ENCODE results near the gene ANAPC5. TPM values are rescaled to one million over a fixed set of nuclear protein-coding genes. Genes with fewer than 3 reads are reported as not detected.
"Not testable (repeated sequence)": the region's sequence is repeated elsewhere in the genome, so short reads cannot be mapped to it uniquely, and the experiment has no call there.

ANAPC5 gene
- total RNA-seq, 4 donors from 2014 or later, result 54.4 to 116 (median 88.8) TPM

DNA sequence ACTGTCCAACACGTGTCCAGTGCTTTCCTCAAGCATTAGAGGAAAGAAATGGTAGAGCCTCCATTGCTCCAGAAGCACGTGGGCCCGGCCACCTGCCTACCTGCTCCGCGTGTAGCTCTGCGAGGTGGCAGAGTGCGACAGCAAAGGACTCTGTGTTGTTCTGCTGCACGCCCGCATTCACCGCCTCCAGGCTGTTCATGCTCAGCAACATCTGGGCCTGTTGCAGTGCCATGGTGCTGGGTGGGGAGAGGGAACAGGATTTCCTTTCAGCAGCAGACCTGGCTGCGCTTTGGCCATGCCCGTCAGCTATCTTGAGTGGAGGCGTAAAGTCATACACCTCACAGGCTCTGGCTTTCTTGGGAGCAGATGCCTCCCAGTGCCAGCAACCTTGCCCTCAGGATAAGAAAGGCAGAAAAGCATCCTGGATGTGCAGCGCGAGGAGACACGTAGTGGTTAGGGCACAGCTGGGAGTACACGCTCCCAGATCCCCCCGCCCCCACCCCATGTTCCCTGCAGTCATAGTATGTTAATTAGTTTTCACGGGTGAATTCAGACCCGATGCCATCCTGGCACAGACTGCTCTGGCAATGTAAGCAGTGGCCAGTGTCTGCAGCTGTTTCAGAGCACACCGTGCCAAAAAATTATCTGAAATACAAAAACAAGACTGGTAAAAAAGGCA, 25.1 kb downstream of the ANAPC5 start:
- H3K27ac ChIP-seq, result no peak overlapping the region
- 63 to 89% methylated on average over 9 to 15 of the region's 21 CpGs for WGBS, 2 donors
- DNase-seq, result no peak
- intact Hi-C loops (cut with DNase I), result no loop called here
- H3K27me3 ChIP-seq, result no peaks in the 10 kb centered on the region
- no peak for TF ChIP-seq POLR2A (IDR thresholded peaks at IDR 0.05)
- TF ChIP-seq, protein P1, sequence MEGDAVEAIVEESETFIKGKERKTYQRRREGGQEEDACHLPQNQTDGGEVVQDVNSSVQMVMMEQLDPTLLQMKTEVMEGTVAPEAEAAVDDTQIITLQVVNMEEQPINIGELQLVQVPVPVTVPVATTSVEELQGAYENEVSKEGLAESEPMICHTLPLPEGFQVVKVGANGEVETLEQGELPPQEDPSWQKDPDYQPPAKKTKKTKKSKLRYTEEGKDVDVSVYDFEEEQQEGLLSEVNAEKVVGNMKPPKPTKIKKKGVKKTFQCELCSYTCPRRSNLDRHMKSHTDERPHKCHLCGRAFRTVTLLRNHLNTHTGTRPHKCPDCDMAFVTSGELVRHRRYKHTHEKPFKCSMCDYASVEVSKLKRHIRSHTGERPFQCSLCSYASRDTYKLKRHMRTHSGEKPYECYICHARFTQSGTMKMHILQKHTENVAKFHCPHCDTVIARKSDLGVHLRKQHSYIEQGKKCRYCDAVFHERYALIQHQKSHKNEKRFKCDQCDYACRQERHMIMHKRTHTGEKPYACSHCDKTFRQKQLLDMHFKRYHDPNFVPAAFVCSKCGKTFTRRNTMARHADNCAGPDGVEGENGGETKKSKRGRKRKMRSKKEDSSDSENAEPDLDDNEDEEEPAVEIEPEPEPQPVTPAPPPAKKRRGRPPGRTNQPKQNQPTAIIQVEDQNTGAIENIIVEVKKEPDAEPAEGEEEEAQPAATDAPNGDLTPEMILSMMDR (IDR thresholded peaks at IDR 0.05), result no peak
- H3K36me3 ChIP-seq, result peaks cover 15 to 100% (median 28%) of the 10 kb centered on the region in 3 donors
- H3K9me3 ChIP-seq, result no peaks in the 10 kb centered on the region
- H3K4me1 ChIP-seq, result peaks cover 0 to 10% (median 0%) of the 10 kb centered on the region in 3 donors
- no peak overlapping the region for H3K4me3 ChIP-seq

DNA sequence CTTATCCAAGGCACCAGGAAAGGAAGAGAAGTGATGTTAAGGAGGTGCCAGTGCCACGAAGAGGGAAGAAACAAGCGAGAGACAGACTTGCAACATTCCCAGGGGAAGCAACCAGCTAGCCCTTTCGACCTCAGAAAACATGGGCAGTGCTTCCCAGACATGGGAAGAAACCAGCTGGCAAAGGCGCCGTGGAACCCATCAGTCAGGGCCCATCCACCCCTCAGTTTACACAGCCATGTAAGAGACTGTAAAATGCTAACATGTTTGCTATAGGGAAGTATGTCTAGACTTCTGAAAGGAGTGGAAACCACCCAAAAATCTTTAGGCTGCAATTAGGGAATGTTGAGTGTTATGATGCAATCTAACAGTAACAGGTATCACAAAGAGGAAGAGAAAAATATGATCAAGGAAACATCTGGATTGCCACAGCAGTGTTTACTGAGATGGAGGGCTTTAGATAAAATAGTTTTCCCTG, 26.3 kb downstream of the ANAPC5 start:
- Histone ChIP-seq H3K36me3 (peaks cover 17 to 99% (median 24%) of the 10 kb centered on the region in 3 donors), H3K4me1 (peaks cover 0 to 10% (median 0%) of the 10 kb centered on the region in 3 donors)

DNA sequence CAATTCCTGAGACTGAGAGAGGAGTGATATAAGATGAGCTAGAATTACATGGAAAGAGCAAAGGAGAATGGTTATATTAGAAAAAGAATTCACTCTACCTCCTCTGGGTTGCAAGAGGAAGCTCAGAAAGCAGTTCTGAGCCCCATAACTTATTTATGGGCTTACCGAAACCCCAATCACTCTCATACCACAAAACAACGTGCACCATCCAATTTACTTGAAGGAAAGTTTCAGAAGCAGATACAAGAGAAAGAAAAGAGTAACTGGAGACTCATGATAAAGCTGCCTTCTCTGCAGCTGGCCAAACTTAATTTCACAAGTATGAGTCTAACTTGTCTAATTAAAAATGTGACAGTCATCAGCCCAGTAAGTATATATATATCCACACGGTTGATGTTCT, 28.3 kb downstream of the ANAPC5 start:
- intact Hi-C loops (cut with DNase I), result no loop called here
- DNase-seq, result no peak
- Histone ChIP-seq H3K36me3 (peaks cover 23 to 99% (median 23%) of the 10 kb centered on the region in 3 donors), H3K9me3 (no peaks in the 10 kb centered on the region), H3K27me3 (no peaks in the 10 kb centered on the region), H3K27ac (no peak overlapping the region), H3K4me1 (peaks cover 0 to 10% (median 0%) of the 10 kb centered on the region in 3 donors), H3K4me3 (no peak overlapping the region)
- WGBS, 2 donors, result 89 to 90% methylated on average over 3 of the region's 3 CpGs
- TF ChIP-seq POLR2A (IDR thresholded peaks at IDR 0.05), result no peak
- TF ChIP-seq, protein P1 (IDR thresholded peaks at IDR 0.05), result no peak

More for the DNA sequence above, 26.3 kb downstream of the ANAPC5 start:
- H3K27ac ChIP-seq, result no peak overlapping the region
- 72 to 76% methylated on average over 5 of the region's 5 CpGs for WGBS, 2 donors
- H3K27me3 ChIP-seq, result no peaks in the 10 kb centered on the region
- TF ChIP-seq POLR2A (IDR thresholded peaks at IDR 0.05), result no peak
- TF ChIP-seq, protein P1 (IDR thresholded peaks at IDR 0.05), result no peak
- DNase-seq, result no peak
- intact Hi-C loops (cut with DNase I), result no loop called here
- no peak overlapping the region for H3K4me3 ChIP-seq
- H3K9me3 ChIP-seq, result no peaks in the 10 kb centered on the region

DNA sequence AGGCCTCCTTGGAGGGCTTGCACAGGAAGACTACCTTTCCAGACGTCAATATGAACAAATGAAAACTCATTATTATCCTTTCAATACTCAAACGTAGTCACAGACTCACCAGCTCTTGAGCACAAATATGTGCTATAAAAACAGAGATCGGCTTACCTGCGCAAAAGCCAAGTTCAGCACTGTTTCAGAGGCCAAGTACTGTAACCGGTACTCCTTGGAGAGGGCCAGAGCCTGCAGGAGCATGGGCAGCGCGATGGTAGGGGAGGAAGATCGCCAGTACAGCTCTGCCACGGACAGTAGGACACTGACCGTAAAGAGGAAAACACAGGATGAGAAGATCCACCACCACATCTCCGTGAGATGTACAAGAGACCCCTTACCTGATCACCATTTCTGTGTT, 34.1 kb downstream of the ANAPC5 start:
- no peak overlapping the region for H3K4me3 ChIP-seq
- TF ChIP-seq, protein P1 (IDR thresholded peaks at IDR 0.05), result no peak
- TF ChIP-seq POLR2A (IDR thresholded peaks at IDR 0.05), result no peak
- intact Hi-C loops (cut with DNase I), result no loop called here
- no peak overlapping the region for H3K27ac ChIP-seq
- H3K27me3 ChIP-seq, result no peaks in the 10 kb centered on the region
- peaks cover 0 to 93% (median 17%) of the 10 kb centered on the region in 3 donors for H3K36me3 ChIP-seq
- H3K4me1 ChIP-seq, result no peaks in the 10 kb centered on the region
- WGBS, 2 donors, result 90 to 93% methylated on average over 10 to 11 of the region's 11 CpGs
- DNase-seq, result no peak
- no peaks in the 10 kb centered on the region for H3K9me3 ChIP-seq

DNA sequence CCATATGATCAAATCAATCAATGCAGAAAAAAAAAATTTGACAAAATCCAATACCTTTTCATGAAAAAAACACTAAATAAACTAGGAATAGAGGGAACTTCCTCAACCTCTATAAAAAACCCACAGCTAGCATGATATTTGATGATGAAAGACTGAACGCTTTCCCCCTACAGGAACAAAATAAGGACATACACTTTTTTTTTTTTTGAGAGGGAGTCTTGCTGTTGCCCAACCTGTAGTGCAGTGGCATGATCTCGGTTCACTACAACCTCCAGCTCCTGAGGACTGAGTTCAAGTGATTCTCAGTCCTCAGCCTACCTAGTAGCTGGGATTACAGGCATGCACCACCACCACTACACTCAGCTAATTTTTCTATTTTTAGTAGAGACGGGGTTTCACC, 37.8 kb downstream of the ANAPC5 start:
- intact Hi-C loops (cut with DNase I), result no loop called here
- Histone ChIP-seq H3K4me1 (no peaks in the 10 kb centered on the region), H3K27me3 (no peaks in the 10 kb centered on the region), H3K36me3 (peaks cover 0 to 94% (median 18%) of the 10 kb centered on the region in 3 donors), H3K27ac (no peak overlapping the region), H3K9me3 (no peaks in the 10 kb centered on the region), H3K4me3 (no peak overlapping the region)
- 80 to 89% methylated on average over 3 of the region's 3 CpGs for WGBS, 2 donors
- no peak for DNase-seq
- no peak for TF ChIP-seq POLR2A (IDR thresholded peaks at IDR 0.05)
- TF ChIP-seq, protein P1 (IDR thresholded peaks at IDR 0.05), result no peak

DNA sequence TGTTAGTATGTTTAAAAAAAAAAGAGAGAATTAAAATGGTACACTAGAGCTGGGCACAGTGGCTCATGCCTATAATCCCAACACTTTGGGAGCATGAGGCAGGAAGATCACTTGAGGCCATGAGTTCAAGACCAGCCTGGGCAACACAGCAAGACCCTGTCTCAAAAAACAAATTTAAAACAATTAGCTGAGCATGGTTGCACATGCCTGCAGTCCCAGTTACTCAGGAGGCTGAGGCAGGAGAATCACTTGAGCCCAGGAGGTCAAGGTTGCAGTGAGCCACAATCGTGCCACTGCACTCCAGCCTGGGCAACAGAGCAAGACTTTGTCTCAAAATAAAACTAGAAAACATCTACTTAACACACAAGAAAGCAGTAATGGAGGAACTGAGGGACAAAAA, 42.0 kb downstream of the ANAPC5 start:
- H3K9me3 ChIP-seq; H3K27me3 ChIP-seq; DNase-seq; H3K4me1 ChIP-seq; intact Hi-C loops (cut with DNase I); H3K27ac ChIP-seq; H3K4me3 ChIP-seq: not testable (repeated sequence)
- peaks cover 9 to 79% (median 10%) of the 10 kb centered on the region in 3 donors for H3K36me3 ChIP-seq
- WGBS, 2 donors, result 75 to 100% methylated on average over 1 of the region's 1 CpG

DNA sequence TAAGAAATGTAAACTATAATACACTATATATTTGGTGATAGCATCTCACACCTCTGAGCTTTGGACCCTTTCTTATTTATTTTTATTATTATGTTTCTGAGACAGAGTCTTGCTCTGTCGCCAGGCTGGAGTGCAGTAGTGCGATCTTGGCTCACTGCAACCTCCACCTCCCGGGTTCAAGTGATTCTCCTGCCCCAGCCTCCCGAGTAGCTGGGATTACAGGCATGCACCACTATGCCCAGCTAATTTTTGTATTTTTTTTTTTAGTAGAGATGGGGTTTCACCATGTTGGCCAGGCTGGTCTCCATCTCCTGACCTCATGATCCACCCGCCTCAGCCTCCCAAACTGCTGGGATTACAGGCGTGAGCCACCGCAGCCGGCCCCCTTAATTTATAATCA, 44.8 kb downstream of the ANAPC5 start:
- H3K27ac ChIP-seq, result not testable (repeated sequence)

More for the DNA sequence above, 44.8 kb downstream of the ANAPC5 start:
- H3K4me1 ChIP-seq; H3K27me3 ChIP-seq; DNase-seq; H3K9me3 ChIP-seq; intact Hi-C loops (cut with DNase I); H3K4me3 ChIP-seq: not testable (repeated sequence)
- peaks cover 9 to 56% (median 10%) of the 10 kb centered on the region in 3 donors for H3K36me3 ChIP-seq
- WGBS, 2 donors, result 95 to 99% methylated on average over 8 of the region's 8 CpGs

All from esophagus squamous epithelium (tissue), 5 donors.